Hepatic stellate cell (primary cell): ENCODE data around the gene GYPB.
"Not testable (repeated sequence)": the region's sequence is repeated elsewhere in the genome, so short reads cannot be mapped to it uniquely, and the experiment has no call there.

ENCODE experiments used
- DNase-seq: peaks from one replicate; pipeline ENCODE4 v3.0.0; 2011; ENCODE audit warnings: low spot score

The GYPB gene

DNA sequence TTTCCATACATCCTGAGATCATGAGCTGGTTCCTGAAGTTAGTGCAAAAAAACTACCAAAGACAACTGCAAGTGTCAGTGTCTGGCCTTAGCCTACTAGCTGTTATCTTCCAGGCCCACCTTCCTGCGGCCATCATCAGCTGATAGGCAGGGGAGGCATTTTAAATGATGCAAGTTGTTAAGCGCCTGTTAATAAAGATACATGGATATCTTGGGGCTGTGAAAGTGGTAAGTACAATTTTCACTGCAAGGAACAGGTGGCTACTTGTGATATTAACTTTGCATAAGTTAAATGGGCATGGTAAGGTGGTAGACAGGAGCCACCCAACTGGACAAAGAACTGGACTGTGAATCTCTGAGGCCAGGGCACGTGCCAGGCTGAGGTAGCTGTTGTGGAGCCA lies at the start of gene GYPB:
Gene GYPB, minus strand, starts transcription at position 104 of the 400 bp plus-strand sequence. Its CDS starts 93 bp downstream, at position 11.
- not testable (repeated sequence) for DNase-seq

DNA sequence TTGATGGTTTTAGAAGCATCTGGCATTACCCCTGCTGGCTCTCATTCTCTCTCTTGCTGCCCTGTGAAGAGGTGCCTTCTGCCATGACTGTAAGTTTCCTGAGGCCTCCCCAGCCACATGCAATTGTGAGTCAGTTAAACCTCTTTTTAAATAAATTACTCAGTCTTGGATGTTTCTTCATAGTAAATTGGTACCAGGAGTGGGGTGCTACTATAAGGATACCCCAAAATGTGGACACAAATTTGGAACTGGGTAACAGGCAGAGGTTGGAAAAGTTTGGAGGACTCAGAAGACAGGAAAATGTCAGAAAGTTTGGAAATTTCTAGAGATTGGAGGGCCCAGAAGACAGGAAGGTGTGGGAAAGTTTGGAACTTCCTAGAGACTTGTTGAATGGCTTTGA lies 42.4 kb upstream of the GYPB start:
- DNase-seq = not testable (repeated sequence)

DNA sequence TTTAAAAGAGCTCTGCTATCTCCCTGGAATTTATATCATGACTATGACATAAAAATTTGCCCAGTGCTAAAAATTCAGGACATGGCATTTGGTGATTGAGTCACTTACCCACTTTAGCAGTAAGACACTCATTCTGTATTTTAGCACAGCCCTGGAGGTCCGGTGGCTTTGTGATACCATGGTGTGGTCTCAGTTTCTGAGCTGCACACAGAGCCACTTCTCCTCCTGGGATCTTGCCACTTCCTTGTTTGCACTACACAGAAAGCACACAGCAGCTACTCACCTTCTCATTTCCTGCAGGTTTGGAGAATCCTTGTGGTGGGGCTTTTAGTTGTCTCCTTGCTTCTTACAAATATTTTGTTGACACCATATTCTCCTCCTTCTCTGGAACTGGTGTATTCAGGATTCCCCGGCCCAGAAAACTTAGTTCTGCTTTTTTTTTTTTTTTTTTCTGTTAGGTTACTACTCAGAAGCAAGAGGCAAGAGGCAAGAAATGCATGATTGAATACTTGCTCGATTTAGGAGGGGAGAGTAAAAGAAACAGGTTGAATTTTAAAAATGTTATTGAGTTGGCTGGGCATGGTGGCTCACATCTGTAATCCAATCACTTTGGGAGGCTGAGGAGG lies 41.2 kb upstream of the GYPB start:
- DNase-seq = not testable (repeated sequence)

GRCh38 chr4:144056800-144057199 lies 37.6 kb upstream of the GYPB start:
- DNase-seq = no peak

GRCh38 chr4:144055336-144055735 lies 36.2 kb upstream of the GYPB start:
- not testable (repeated sequence) for DNase-seq

- DNase-seq = not testable (repeated sequence)
These were observed 32.3 kb upstream of the GYPB start for GRCh38 chr4:144051494-144051893.

DNA sequence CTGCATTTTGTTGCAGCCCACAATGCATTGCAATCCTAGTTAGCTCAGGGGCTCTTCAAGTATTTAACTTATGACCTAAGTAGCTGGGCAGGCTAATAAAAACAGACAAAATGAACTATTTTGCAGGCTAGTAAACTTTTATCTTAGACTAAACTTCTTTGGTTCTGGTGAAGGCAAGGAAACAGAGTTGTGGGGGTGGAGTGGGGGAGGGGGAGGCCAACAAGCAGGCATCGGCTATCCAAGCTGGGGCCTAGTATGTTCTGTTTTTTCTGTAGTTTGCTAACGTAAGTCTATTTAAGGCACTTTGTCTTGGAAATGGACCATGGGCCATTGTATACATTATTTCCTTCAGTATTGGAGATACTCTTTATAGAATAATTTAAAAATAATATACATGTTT lies 31.5 kb upstream of the GYPB start:
- DNase-seq = not testable (repeated sequence)

DNA sequence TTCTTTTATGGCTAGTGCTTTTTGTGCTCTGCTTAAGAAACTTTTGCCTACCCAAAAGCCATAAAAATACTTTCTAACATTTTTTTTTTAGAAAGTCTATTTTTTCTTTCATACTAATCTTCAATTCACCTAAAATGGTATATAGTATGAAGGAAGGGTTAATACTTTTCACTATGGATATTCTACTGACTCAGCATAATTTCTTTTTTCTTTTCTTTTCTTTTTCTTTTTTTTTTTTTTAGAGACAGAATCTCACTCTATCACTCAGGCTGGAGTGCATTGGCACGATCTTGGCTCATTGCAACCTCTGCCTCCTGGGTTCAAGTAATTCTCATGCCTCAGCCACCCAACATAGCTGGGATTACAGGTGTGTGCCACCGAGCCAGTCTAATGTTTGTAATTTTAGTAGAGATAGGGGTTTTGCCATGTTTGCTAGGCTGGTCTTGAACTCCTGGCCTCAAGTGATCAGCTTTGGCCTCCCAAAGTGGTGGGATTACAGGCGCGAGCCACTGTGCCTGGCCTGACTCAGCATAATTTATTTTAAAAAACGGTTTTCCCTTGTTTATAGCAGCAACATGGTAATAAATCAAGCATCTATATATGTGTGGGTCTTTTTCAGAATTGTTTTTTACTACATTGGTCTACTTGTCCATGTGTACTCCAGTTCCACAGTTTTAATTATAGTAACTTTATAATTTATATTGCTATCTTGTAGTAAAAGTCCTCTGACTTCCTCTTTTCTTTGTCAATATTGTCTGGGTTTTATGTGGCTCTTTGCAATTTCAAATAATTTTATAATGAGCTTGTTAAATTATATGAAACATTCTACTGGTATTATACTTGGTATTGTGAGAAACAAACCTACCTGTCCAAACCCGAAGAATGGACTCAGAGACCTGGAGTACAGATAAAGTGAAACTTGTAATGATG lies 30.6 kb upstream of the GYPB start:
- not testable (repeated sequence) for DNase-seq

GRCh38 chr4:144044936-144045335 lies 25.8 kb upstream of the GYPB start:
- not testable (repeated sequence) for DNase-seq

DNA sequence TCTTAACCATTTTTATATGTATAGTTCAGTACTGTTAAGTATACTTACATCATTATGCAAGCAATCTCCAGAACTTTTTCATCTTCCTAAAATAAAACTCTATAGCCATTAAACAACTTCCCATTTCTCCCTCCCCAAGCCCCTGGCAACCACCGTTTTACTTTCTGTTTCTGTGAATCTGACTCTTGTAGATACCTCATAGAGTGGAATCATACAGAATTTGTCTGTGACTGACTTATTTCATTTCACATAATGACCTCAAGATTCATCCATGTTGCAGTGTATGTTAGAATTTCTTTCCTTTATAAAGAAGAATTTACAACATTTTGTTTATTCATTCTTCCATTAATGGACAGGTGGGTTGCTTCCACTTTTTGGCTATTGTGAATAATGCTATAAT lies 13.4 kb upstream of the GYPB start:
- not testable (repeated sequence) for DNase-seq

DNA sequence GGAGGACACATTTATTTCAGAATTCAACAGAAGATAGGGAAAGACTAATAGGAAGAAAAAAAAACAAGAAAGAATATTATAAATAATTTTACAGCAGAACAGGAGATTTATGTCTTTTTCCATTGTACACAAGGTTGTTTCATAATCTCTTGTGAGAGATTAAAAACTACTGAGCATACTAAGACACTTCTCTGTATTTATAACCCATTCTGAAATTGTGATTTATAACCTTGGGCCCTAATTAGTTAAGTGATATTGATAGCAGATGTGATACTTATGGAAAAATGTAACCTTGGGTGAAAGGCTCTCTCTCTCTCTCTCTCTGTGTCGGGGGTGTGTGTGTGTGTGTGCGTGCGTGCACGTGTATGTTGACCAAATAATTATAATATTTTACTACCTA lies 12.7 kb upstream of the GYPB start:
- DNase-seq = not testable (repeated sequence)

- not testable (repeated sequence) for DNase-seq
These were observed 12.2 kb upstream of the GYPB start for GRCh38 chr4:144031369-144031768.

DNA sequence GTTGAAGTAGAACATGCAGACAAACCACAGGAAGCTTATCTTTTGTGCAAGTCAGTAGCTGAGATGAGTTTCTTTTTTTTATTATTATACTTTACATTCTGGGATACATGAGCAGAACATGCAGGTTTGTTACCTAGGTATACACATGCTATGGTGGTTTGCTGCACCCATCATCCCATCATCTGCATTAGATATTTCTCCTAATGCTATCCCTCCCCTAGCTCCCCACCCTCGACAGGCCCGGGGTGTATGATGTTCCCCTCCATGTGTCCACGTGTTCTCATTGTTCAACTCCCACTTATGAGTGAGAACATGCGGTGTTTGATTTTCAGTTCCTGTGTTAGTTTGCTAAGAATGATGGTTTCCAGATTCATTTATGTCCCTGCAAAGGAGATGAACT lies 11.5 kb upstream of the GYPB start:
- DNase-seq = not testable (repeated sequence)

DNA sequence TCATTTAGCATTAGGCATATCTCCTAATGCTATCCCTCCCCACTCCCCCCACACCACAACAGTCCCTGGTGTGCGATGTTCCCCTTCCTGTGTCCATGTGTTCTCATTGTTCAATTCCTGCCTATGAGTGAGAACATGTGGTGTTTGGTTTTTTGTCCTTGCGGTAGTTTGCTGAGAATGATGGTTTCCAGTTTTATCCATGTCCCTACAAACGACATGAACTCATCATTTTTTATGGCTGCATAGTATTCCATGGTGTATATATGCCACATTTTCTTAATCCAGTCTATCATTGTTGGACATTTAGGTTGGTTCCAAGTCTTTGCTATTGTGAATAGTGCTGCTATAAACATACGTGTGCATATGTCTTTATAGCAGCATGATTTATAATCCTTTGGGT lies 7.5 kb upstream of the GYPB start:
- DNase-seq = not testable (repeated sequence)

DNA sequence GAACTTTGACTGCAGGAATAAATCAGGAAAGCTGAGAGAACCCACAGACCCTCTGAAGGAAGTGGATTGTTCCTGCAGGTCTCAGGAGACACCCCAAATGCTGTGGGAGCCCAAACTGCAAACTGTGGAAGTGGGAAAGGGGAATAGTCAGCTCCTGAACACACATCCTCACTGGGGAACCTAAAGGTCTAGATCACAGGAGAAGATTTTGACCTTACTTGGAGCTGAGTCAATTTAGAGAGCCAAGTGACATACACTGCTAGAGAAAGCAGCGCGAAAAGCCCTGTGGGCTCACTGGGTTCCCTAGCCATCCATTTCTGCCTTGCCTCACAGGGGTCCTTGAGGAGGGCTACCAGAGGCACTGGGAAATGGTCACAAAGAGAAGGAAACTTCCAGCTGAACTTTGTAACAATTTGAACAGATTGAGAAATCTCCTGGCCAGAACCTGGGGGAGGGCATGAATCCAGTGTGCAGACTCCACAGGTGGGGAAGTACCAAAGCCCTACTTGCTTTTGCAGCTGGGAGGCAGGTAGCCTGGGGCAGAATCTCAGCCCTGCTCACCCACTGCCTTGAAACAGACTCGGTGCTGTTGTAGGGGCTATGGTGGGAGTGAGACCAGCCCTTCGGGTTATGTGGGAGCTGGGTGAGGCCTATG lies 5.3 kb upstream of the GYPB start:
- DNase-seq = not testable (repeated sequence)

DNA sequence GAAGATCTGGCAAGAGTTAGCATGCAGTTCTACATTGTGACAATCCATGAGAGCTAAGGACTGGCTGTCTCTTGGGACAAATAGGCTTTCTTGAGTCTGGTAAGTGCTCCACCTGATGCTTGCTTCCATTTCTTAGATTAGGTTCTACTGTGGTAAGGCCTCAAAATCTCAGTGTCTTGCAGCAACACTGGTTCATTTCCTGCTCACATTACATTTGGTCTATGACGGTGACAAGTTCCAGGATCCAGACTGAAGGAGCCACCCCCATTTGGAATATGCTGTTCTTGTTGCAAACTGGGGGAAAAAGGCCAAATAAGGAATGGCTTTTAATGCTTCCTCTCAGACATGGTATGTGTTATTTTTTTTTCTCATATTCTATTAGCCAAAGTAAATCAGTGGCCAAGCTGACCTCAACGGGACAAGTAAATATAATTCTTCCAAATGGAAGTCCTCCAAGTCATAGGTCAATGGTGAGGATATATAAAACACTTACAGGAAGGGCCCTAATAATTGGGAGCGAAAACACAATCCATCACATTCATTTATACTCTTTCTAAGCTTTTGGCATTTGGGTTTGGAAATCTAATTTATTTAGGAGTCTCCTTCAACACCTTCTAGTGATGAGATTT lies 3.7 kb upstream of the GYPB start:
- not testable (repeated sequence) for DNase-seq

DNA sequence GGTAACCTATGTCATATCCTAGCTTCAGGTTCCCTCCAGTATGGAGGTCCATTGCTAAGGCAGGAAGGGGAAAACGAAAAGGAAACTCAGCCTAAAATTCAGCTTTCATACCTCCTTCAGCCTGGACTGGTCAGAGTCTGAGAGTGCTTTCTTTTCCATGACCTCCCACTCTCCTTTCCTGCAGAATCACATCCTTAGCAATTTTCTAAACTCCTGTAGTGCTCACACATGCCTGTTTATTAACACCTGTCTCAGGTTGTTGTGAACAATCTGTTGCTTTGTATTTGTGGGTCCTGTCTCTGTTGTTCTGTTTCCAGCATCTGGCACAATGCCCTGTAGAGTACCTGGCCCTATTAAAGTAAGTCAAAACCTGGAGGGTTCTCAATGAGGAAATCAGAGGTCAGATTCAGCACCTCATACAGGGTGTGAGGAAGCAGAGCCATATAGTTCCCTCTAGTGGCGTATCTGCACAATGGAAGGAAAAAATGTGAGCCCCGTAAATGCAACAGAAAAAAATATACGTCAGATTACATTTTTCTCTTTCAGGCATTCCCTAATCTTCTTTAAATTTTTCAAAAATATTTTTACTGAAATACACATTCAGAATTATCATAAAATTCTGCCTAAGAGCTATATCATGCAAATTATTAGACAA lies 2.3 kb upstream of the GYPB start:
- peak; percentile 0 for DNase-seq

DNA sequence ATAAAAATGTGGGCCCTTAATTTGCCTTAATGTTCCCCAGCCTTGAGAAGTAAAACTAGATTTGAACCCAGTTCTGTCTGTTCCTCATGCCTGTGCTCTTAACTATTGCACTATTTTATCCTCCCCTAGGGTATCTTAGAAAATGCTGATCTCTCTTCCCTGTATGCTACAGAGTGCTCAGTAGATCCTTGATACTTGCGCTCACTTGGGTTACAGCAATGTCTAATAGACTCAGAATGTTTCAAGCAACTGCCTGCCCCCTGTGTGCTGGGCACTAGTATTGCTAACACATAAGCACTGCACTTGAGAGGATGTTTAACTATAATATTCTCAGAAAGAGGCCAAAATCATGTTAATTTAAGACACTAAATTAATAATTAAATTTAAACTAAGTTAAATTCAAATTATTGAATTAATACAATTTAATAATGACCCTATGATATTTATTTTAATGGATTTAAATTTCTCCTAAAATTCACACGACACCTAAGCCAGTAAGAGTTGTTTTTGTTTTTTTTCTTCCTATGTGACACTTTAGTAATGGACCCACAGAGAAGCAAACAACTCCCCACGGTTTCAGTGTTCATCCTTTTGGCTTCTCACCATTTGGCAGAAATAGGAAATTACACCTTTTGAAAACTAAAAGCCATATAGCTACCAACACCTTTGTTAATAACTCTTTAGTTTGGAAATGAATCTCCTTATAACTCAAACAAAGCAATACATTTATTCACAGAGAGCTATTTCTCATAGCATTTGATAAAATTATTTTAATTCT lies 768 bp downstream of the GYPB start:
- DNase-seq = not testable (repeated sequence)

DNA sequence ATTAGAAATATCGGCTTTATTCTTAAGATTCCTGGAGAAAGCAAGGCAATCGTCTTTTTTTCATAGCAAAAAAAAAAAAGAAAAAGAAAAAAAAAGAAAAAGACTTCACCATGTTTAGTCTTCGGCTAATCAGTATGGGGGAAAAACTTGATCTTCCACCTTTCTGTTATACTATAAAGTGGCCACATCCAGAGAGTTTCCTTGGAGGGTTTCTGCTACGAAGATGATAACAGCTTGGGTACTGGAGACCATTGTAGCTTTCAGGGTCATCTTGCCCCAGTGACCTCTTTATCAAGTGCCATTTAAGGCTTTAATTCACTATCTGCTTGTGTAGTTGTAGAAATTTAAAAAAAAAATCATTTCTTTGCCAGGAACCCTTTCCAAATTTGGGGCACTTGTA lies 1.9 kb downstream of the GYPB start:
- DNase-seq = not testable (repeated sequence)

- not testable (repeated sequence) for DNase-seq
These were observed 3.0 kb downstream of the GYPB start for GRCh38 chr4:144016057-144016605.
